ENCODE measurements around the gene MPV17.
"Not testable (repeated sequence)": the region's sequence is repeated elsewhere in the genome, so short reads cannot be mapped to it uniquely, and the experiment has no call there.

Gene MPV17

DNA sequence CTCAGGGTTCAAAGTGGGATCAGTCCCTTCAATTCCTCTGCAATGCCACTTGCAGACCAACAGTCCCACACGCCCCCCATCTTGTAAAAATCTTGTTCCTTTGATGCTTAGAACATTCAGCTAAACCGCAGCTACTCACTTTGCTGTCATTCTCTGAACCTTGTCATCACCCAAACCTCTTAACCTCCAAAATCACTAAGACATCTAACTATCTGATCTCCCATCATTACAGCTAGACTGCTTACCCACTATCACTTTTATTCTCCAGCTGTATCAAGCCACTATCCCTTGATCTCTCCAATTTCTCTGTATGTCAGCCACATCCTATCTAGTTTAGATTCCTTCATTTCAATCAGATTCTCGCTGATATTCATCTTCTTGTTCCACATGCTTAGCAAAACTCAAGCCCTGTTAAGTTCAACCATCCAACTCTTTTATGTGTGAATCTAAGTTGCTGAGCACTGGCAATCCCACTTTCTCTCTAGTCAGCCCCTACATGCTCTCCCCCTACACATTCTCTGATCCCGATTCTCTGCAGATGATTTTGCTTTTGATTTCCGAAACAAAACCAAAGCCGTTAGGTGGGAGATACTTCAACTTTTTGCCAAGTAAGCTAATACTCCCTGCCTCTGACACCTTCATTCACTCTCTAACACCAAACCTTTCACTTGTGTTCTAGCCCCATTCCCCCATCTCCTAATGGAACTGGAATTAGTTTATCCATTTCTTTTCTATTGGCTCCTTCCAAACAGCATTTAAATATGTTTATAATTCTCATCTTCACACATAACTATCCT, 29.1 kb upstream of the MPV17 start:
- no peaks in the 10 kb centered on the region; the same call in 1 of the 2 replicates for H3K36me3 ChIP-seq (ENCODE audit: insufficient read depth, low read length)
- H3K9ac ChIP-seq (ENCODE audit: low read depth, low read length), result no peak overlapping the region
- H3K9me3 ChIP-seq (ENCODE audit: control insufficient read depth, insufficient read depth, low read length), result no peaks in the 10 kb centered on the region
- peaks cover 17% of the 10 kb centered on the region; the same call in 1 of the 2 replicates for H3K4me1 ChIP-seq (ENCODE audit: insufficient read depth, low read length)

DNA sequence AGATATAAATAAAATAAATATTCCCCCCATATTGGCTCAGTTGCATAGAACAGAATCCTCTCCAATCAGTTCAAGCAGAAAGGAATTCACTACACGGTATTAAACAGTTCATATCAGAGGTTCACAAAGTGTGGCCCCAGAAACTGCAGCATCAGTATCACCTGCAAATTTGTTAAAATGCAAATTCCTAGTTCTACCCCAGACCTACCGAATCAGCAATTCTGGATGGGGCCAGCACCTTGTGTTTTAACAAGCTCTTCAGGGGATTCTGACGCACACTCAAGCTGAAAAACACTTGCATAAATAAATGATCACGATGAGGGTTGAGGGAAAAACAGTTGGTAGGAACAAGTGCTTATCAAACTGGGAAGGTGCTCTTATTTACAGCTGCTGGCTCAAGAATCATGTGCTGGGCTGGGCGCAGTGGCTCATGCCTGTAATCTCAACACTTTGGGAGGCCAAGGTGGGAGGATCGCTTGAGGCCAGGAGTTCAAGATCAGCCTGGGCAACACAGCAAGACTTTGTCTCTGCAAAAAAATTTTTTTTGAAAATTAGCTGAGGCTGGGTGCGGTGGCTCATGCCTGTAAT, 27.3 kb upstream of the MPV17 start:
- no peaks in the 10 kb centered on the region; the same call in 1 of the 2 replicates for H3K36me3 ChIP-seq (ENCODE audit: insufficient read depth, low read length)
- H3K9ac ChIP-seq (ENCODE audit: low read depth, low read length), result no peak overlapping the region
- H3K4me1 ChIP-seq (ENCODE audit: insufficient read depth, low read length), result peaks cover 17% of the 10 kb centered on the region; the same call in 1 of the 2 replicates
- H3K9me3 ChIP-seq (ENCODE audit: control insufficient read depth, insufficient read depth, low read length), result no peaks in the 10 kb centered on the region

DNA sequence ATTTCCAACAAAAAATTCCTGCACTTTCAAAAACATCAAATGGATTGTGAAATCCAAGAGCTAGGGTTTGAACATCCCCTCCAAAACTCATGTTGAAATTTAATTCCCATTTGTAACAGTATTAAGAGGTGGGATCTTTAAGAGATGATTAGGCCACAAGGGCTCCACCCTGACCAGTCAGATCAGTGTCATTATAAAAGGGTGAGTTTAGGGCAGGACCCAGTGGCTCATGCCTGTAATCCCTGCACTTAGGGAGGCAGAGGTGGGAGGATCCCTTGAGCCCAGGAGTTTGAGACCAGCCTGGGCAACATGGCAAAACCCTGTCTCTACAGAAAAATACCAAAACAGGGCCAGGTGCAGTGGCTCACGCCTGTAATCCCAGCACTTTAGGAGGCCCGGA, 24.7 kb upstream of the MPV17 start:
- Histone ChIP-seq H3K9me3 (ENCODE audit: control insufficient read depth, insufficient read depth, low read length) (no peaks in the 10 kb centered on the region), H3K36me3 (ENCODE audit: insufficient read depth, low read length) (peaks cover 6% of the 10 kb centered on the region; the same call in 1 of the 2 replicates), H3K9ac (ENCODE audit: low read depth, low read length) (no peak overlapping the region)

DNA sequence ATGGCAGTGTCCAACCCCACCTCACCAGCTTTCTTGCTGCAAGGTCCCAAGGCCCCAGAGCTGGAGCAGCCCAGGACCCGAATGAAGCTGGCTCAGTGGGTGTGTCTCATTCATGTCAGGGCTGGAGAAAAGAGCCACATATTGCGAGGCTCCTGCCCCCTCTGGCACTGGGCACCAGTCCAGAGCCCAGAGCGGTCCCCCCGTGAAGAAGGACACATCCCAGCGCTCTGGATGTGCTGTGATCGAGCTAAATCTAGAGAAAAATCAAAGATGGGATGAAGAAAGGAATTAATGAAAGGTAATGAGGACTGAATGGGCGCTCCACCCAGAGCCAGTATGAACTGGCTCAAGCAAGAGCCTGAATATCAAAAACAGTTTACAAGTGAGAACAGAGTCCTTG, 13.3 kb upstream of the MPV17 start:
- no peak overlapping the region for H3K9ac ChIP-seq (ENCODE audit: low read depth, low read length)
- H3K9me3 ChIP-seq (ENCODE audit: control insufficient read depth, insufficient read depth, low read length), result no peaks in the 10 kb centered on the region
- no peaks in the 10 kb centered on the region for H3K4me1 ChIP-seq (ENCODE audit: insufficient read depth, low read length)
- H3K36me3 ChIP-seq (ENCODE audit: insufficient read depth, low read length), result peaks cover 57% of the 10 kb centered on the region

More for the DNA sequence above, 24.7 kb upstream of the MPV17 start:
- peaks cover 6% of the 10 kb centered on the region; the same call in 1 of the 2 replicates for H3K4me1 ChIP-seq (ENCODE audit: insufficient read depth, low read length)

DNA sequence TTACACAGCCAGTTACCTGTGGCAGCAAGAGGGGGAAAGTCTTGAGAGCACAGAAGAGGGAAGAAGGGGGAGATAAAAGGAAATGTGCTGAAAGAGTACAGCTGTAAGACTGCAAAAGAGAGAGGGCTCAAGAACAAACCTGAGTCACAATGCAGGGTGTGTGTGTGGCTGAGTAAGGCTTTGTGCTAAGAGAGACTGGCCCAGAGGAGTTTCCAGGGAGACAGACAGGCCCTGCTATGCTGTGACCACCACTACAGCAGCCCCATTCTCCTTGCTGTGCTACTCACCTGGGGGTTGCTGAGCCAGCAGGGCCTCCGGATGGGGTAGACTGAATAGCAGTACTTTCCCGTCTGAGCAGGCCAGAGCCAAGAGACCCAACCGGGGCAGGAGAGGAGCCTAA, 12.4 kb upstream of the MPV17 start:
- no peaks in the 10 kb centered on the region for H3K4me1 ChIP-seq (ENCODE audit: insufficient read depth, low read length)
- H3K9ac ChIP-seq (ENCODE audit: low read depth, low read length), result no peak overlapping the region
- H3K9me3 ChIP-seq (ENCODE audit: control insufficient read depth, insufficient read depth, low read length), result no peaks in the 10 kb centered on the region
- H3K36me3 ChIP-seq (ENCODE audit: insufficient read depth, low read length), result peaks cover 54% of the 10 kb centered on the region

DNA sequence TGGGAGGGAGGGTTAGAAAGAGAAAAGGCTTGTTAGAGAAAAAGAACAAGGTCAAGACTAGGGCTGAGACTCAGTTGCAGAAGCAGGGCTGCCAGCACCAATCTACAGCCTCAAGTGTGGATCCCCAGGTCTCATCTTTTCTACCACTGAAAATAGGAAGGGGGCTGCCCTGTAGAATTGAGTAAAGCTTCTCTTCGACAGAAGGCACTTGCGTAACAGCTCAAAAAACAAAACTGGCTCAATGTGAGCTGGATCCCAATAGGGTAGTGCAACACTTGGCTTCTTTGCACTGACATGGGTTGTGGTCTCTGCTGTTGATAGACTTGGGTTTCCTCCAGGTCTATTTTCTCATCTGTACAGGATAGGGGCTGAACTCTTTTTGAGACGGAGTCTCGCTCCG, 1.8 kb upstream of the MPV17 start:
- H3K36me3 ChIP-seq (ENCODE audit: insufficient read depth, low read length), result peaks cover 18% of the 10 kb centered on the region
- H3K9ac ChIP-seq (ENCODE audit: low read depth, low read length), result no peak overlapping the region
- peaks cover 4% of the 10 kb centered on the region for H3K4me1 ChIP-seq (ENCODE audit: insufficient read depth, low read length)
- no peaks in the 10 kb centered on the region for H3K9me3 ChIP-seq (ENCODE audit: control insufficient read depth, insufficient read depth, low read length)

DNA sequence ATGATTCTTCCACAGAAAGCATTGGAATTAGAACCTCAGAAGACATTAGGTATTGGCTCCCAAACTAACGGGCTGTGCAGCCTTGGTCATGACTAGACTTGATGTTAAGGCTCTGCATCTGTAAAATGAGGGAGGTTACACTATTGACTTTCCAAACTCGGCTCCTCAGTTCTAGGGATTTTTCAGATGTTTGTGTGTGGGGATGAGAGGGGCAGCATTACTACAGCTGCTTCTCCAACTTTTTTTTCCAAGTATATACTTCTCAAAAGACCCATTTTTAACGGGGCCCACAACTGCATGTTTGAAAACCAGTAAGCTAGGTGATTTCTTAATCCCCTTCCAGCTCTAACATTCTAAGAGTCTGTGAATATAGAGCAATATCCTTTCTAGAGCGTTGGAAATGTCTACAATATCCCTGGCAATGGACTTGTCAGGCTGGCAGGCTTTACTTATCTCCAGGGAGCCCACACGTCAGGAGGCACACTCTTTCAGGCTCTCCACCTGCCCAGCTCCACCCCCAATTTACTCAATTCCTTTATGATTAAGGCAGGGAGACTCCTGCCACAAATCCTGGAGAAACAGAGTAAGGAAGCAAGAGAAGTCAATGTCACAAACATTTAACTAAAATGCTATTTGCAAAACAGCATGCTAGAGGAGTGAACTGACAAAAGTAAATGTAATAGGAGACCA, 844 bp upstream of the MPV17 start:
- Histone ChIP-seq H3K9ac (ENCODE audit: low read depth, low read length) (peak overlapping the region; percentile 97), H3K4me1 (ENCODE audit: insufficient read depth, low read length) (peaks cover 4% of the 10 kb centered on the region), H3K36me3 (ENCODE audit: insufficient read depth, low read length) (peaks cover 8% of the 10 kb centered on the region), H3K9me3 (ENCODE audit: control insufficient read depth, insufficient read depth, low read length) (no peaks in the 10 kb centered on the region)

DNA sequence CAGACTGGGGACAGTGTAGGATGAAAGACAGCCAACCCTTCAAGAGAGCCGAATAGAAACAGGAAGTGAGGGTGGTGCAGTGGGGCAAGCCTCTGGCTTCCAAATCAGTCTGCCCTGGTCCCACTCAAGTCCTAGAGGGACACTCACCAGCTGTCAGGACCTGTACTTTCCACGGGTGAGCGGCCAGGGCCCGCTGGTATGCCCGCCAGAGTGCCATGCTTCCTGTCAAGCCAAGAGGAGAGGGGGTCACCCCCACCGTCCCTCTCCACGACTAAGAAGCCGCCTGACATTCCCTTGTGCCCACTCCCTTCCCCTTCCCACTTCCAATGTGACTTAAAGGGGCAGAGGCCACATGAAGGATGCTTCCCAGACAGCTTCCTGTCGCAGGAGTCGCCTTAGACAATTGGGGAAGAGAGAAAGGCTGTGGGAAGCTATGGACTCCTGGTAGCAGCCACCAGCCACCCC, 564 bp downstream of the MPV17 start:
- Histone ChIP-seq H3K4me1 (ENCODE audit: insufficient read depth, low read length) (peaks cover 4% of the 10 kb centered on the region), H3K9ac (ENCODE audit: low read depth, low read length) (peak overlapping the region; percentile 97), H3K9me3 (ENCODE audit: control insufficient read depth, insufficient read depth, low read length) (no peaks in the 10 kb centered on the region), H3K36me3 (ENCODE audit: insufficient read depth, low read length) (peaks cover 3% of the 10 kb centered on the region)

DNA sequence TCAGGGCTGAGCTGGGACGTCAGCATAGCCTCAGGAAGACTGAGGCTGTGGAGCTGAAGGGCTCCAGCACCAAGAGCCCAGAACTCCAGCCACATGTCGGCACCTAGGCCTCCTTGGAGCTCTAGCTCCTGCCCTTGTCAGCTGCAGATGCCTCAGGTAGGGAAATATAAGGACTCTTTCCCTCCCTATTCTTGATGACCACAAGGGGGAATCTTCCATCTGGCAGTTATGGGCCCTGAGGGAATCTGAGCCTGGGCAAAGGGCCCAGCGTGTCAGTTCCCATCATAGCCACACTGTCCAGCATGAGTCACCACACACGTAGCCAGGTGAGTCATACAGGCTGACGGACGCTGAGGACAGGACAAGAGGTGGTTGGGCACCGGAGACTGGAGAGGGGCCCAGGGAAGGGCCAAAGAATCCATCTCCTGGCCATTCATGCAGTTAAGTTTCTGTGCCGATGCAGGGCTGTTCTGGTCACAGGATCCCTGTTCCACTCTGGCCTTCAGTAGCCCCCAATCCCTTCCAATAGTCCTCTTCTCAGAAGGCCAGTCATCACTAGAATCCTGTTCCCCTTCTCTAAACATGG, 1.8 kb downstream of the MPV17 start:
- Histone ChIP-seq H3K4me1 (ENCODE audit: insufficient read depth, low read length) (peaks cover 4% of the 10 kb centered on the region), H3K9me3 (ENCODE audit: control insufficient read depth, insufficient read depth, low read length) (no peaks in the 10 kb centered on the region), H3K9ac (ENCODE audit: low read depth, low read length) (no peak overlapping the region), H3K36me3 (ENCODE audit: insufficient read depth, low read length) (no peaks in the 10 kb centered on the region)

DNA sequence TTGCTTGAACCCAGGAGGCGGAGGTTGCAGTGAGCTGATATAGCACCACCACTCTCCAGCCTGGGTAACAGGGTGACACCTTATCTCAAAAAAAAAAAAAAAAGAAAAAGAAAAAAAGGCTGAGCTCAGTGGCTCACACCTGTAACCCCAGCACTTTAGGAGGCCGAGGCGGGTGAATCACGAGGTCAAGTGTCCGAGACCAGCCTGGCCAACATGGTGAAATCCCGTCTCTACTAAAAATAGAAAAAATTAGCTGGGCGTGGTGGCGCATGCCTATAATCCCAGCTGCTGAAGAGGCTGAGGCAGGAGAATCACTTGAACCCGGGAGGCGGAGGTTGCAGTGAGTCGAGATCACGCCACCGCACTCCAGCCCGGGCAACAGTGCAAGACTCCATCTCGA, 3.1 kb downstream of the MPV17 start:
- H3K9me3 ChIP-seq (ENCODE audit: control insufficient read depth, insufficient read depth, low read length); H3K4me1 ChIP-seq (ENCODE audit: insufficient read depth, low read length); H3K9ac ChIP-seq (ENCODE audit: low read depth, low read length); H3K36me3 ChIP-seq (ENCODE audit: insufficient read depth, low read length): not testable (repeated sequence)

DNA sequence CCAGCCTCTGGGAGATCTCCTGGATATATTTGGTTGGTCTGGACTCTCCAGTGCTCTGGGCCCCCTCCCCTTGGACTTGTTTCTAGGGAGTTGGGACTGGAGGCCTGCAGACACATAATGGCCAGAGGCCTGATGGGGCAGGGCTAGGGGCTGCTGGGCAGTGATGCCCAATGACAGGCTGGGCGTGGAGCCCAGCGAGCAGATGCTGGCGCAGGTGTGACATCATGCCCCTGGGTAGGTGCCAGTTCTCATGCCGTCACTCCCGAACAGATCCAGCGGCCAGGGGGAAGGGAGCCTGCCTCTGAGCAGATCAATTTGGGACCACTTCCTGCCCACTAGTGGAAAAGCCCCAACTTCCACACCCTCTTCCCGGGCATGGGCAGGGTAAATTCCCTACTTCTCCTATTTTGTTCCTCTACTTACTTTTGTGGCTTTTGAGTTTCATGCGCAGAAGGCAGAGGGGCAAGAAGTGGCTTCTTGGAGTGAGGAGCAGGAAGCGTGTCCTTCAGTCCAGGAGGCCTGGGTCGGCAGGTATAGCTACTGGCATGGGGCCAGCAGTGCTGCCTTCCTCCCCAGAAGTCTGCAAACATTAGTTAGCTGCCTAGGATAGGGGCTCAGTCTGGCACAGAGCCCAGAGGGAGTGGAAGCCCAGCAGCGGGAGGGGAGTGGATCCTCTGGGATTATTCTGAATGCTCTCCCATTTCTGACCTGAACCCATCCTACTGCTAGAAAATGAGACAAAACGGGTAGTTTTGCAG, 6.1 kb downstream of the MPV17 start:
- Histone ChIP-seq H3K9ac (ENCODE audit: low read depth, low read length) (no peak overlapping the region), H3K4me1 (ENCODE audit: insufficient read depth, low read length) (peaks cover 4% of the 10 kb centered on the region), H3K36me3 (ENCODE audit: insufficient read depth, low read length) (no peaks in the 10 kb centered on the region)

DNA sequence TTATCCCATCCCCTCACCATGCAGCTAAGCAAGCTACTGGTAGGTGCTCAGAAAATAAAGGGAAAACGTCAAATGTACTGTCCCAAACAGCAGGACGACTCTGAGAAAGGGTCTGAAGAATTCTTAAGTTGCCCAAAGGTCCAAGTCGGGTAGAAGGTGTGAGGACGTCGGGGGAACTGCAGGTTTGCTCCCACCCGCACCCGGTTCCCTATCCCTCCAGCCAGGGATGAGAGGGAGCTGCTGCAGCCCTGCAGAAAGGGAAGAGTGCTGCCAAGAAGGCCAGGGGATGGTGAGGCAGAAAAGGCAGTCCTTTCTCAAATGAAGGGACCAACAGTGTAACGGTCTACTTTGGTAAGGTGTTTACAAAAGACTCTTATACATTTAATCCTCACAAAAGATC, 7.8 kb downstream of the MPV17 start:
- Histone ChIP-seq H3K9me3 (ENCODE audit: control insufficient read depth, insufficient read depth, low read length) (no peaks in the 10 kb centered on the region), H3K9ac (ENCODE audit: low read depth, low read length) (no peak overlapping the region), H3K36me3 (ENCODE audit: insufficient read depth, low read length) (no peaks in the 10 kb centered on the region), H3K4me1 (ENCODE audit: insufficient read depth, low read length) (no peaks in the 10 kb centered on the region)

More for the DNA sequence above, 6.1 kb downstream of the MPV17 start:
- no peaks in the 10 kb centered on the region for H3K9me3 ChIP-seq (ENCODE audit: control insufficient read depth, insufficient read depth, low read length)

DNA sequence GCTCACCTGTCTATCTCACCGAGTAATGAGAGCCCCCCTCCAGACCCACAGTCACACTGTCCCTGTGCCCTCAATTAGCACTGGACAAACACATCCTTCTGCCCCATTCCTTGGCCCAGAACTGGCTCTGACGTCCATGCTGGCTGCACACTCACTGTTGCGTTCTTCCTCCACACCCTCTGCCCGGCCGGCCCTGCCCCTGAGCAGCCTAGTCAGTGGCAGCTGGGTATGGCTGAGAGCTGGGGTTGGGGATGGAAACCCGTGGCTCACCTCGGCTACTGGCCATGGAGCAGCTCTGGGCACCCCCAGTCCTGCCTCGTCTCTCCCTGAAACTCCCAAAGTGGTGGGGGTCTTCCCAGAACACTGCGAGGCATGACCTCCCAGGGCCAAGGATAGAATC, 8.2 kb downstream of the MPV17 start:
- Histone ChIP-seq H3K9ac (ENCODE audit: low read depth, low read length) (no peak overlapping the region), H3K9me3 (ENCODE audit: control insufficient read depth, insufficient read depth, low read length) (no peaks in the 10 kb centered on the region), H3K36me3 (ENCODE audit: insufficient read depth, low read length) (no peaks in the 10 kb centered on the region), H3K4me1 (ENCODE audit: insufficient read depth, low read length) (no peaks in the 10 kb centered on the region)

Measured in ES-I3 (cell line).